Cardiac atrium fibroblast (primary cell): Measurements from ENCODE around the gene KRTAP3-1. TPM values are rescaled to one million over a fixed set of nuclear protein-coding genes. Genes with fewer than 3 reads are reported as not detected.

Source experiments
- total RNA-seq: library from RNA; depleted of rRNA; stranded (reverse); fragments of >200 nt; gene quantifications from 2 replicates; pipeline ENCODE4 v1.2.3, GENCODE V29; 2015

KRTAP3-1 gene
- not detected in 2 replicates for total RNA-seq

GRCh38 chr17:41008811-41009210 is at the start of gene KRTAP3-1:
TSS of gene KRTAP3-1 (minus strand) at chr17:41009128. CDS start at chr17:41009074, 54 bp downstream.

DNA sequence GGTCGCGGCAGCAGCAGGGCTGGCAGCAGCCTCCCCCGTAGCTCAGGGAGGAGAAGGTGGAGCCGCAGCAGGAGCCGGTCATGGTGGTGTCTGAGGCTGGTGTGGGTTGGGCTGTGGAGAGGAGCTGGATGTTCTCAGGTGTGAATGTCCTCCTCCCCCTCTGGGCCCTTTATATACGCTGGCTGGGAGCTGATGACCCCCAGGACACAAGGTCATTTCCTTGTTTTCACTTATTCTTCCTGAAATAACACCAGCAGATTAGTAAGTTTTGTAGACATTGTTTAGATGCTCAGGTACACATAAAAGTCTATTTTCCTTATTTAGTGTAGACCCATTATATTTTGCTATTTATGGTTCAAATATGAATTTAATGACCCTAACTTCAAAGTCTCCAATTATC is 46.2 kb upstream of the KRTAP3-1 start, which contains the start of gene KRTAP2-2:
TSS of gene KRTAP2-2 (minus strand) at position 101 of the 400 bp plus-strand sequence. CDS start at position 82, 19 bp downstream.

DNA sequence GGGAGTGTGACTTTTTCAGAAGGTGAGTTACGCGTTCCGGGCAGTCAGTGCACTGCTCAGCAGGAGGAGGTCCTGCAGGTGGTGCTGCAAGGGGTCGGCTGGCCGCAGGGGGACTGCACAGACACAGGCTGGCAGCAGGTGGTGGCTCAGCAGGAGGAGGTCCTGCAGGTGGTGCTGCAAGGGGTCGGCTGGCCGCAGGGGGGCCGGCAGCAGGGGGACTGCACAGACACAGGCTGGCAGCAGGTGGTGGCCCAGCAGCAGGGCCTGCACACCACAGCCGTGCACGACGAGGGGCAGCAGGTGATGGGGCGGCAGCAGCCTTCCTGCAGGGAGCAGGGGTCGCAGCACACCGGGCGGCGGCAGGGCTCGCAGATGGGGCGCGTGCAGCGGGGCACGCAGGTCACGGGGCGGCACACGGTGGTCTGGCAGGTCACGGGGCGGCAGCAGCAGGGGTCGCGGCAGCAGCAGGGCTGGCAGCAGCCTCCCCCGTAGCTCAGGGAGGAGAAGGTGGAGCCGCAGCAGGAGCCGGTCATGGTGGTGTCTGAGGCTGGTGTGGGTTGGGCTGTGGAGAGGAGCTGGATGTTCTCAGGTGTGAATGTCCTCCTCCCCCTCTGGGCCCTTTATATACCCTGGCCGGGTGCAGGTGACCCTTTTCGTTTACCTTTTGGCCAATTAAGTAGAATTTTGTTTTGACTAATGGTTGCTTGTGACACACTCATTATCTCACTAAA is 38.0 kb upstream of the KRTAP3-1 start, which contains the start of gene KRTAP2-1:
TSS of gene KRTAP2-1 (minus strand) at position 582 of the 731 bp plus-strand sequence. CDS start at position 533, 49 bp downstream.

GRCh38 chr17:41040783-41041571 is 32.0 kb upstream of the KRTAP3-1 start, which contains the start of gene KRTAP1-1:
TSS of gene KRTAP1-1 (minus strand) at chr17:41041450. CDS start at chr17:41041397, 53 bp downstream.

DNA sequence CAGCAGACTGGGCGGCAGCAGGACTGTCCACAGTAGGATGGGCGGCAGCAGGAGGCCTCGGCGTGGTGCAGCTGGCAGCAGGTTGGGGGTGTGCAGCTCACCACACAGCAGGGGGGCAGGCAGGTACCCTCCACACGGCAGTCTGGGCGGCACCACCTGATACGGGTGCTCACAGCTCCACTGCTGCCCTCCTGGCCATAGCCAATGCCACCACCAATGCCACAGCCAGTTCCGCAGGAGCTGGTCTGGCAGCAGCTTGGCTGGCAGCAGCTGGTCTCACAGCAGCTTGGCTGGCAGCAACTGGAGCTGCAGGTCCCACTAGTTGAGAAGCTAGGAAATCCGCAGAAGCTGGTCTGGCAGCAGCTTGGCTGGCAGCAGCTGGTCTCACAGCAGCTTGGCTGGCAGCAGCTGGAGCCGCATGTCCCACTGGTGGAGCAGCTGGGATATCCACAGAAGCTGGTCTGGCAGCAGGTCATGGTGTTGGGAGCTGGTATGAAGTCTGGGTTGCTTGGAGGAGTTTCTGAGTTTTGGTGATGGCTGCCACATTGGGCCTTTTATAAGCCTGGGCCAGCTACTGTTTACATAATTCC is 25.5 kb upstream of the KRTAP3-1 start, which contains the start of gene KRTAP1-3:
TSS of gene KRTAP1-3 (minus strand) at position 529 of the 590 bp plus-strand sequence. CDS start at position 476, 53 bp downstream.

DNA sequence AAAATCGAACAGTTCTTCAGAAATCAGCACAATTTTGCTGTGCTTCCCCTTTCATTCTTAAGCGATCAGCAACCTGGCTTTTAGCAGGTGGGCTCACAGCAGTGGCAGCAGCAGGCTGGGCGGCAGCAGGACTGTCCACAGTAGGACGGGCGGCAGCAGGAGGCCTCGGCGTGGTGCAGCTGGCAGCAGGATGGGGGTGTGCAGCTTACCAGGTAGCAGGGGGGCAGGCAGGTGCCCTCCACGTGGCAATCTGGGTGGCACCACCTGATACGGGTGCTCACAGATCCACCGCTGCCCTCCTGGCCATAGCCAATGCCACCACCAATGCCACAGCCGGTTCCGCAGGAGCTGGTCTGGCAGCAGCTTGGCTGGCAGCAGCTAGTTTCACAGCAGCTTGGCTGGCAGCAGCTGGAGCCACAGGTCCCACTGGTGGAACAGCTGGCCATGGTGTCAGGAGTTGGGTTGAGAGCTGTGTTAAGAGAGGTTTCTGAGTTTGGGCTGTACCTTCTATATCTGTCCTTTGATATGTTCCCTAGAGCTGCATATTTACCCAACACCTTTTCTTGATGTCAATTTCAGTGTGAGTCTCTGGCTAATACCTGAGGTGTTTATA is 20.8 kb upstream of the KRTAP3-1 start, which contains the start of gene KRTAP1-4:
TSS of gene KRTAP1-4 (minus strand) at position 563 of the 613 bp plus-strand sequence. CDS start at position 446, 117 bp downstream.

GRCh38 chr17:41026715-41027471 is 18.0 kb upstream of the KRTAP3-1 start, which contains the start of gene KRTAP1-5:
TSS of gene KRTAP1-5 (minus strand) at chr17:41027208. CDS start at chr17:41027155, 53 bp downstream.

GRCh38 chr17:40999563-40999962 is 9.4 kb downstream of the KRTAP3-1 start, which contains the start of gene KRTAP3-2:
TSS of gene KRTAP3-2 (minus strand) at chr17:40999906. CDS start at chr17:40999853, 53 bp downstream.

GRCh38 chr17:40993839-40994238 is 15.1 kb downstream of the KRTAP3-1 start, which contains the start of gene KRTAP3-3:
TSS of gene KRTAP3-3 (minus strand) at chr17:40994164. CDS start at chr17:40994097, 67 bp downstream.

GRCh38 chr17:40984226-40984625 is 24.7 kb downstream of the KRTAP3-1 start, which contains the start of gene KRT40:
TSS of gene KRT40 (minus strand) at chr17:40984326. CDS start at chr17:40984273, 53 bp downstream.

GRCh38 chr17:40966848-40967247 is 42.1 kb downstream of the KRTAP3-1 start, which contains the start of gene KRT39:
TSS of gene KRT39 (minus strand) at chr17:40966948. CDS start at chr17:40966856, 92 bp downstream.

Other genes starting within 250 kb of the KRTAP3-1 start
- gene KRT26, start 236.9 kb downstream of the KRTAP3-1 start, total RNA-seq = not detected in 2 replicates
- not detected in 2 replicates for gene KRT27, start 226.6 kb downstream of the KRTAP3-1 start, total RNA-seq
- not detected in 2 replicates for gene KRT28, start 209.2 kb downstream of the KRTAP3-1 start, total RNA-seq
- gene KRT10, start 186.5 kb downstream of the KRTAP3-1 start, total RNA-seq = 19.7 and 36.3 TPM in 2 replicates
- gene KRT12, start 141.9 kb downstream of the KRTAP3-1 start, total RNA-seq = not detected in 2 replicates
- gene KRT20, start 123.9 kb downstream of the KRTAP3-1 start, total RNA-seq = not detected in 2 replicates
- gene KRT23, start 71.5 kb downstream of the KRTAP3-1 start, total RNA-seq = not detected in 2 replicates
- not detected in 2 replicates for gene KRT39, start 42.2 kb downstream of the KRTAP3-1 start, total RNA-seq
- gene KRT40, start 24.8 kb downstream of the KRTAP3-1 start, total RNA-seq = not detected in 2 replicates
- gene KRTAP3-3, start 15.0 kb downstream of the KRTAP3-1 start, total RNA-seq = not detected in 2 replicates
- not detected in 2 replicates for gene KRTAP3-2, start 9.2 kb downstream of the KRTAP3-1 start, total RNA-seq
- gene KRTAP1-5, start 18.1 kb upstream of the KRTAP3-1 start, total RNA-seq = not detected in 2 replicates
- not detected in 2 replicates for gene KRTAP1-4, start 21.1 kb upstream of the KRTAP3-1 start, total RNA-seq
- gene KRTAP1-3, start 25.7 kb upstream of the KRTAP3-1 start, total RNA-seq = not detected in 2 replicates
- not detected in 2 replicates for gene KRTAP1-1, start 32.3 kb upstream of the KRTAP3-1 start, total RNA-seq
- not detected in 2 replicates for gene KRTAP2-1, start 38.2 kb upstream of the KRTAP3-1 start, total RNA-seq
- not detected in 2 replicates for gene KRTAP2-2, start 46.1 kb upstream of the KRTAP3-1 start, total RNA-seq
- gene KRTAP2-3, start 51.0 kb upstream of the KRTAP3-1 start, total RNA-seq = not detected in 2 replicates
- gene KRTAP2-4, start 56.8 kb upstream of the KRTAP3-1 start, total RNA-seq = not detected in 2 replicates
- gene KRTAP4-7, start 75.0 kb upstream of the KRTAP3-1 start, total RNA-seq = not detected in 2 replicates
- not detected in 2 replicates for gene KRTAP4-8, start 89.0 kb upstream of the KRTAP3-1 start, total RNA-seq
- not detected in 2 replicates for gene KRTAP4-16, start 93.1 kb upstream of the KRTAP3-1 start, total RNA-seq
- not detected in 2 replicates for gene KRTAP4-9, start 96.3 kb upstream of the KRTAP3-1 start, total RNA-seq
- not detected in 2 replicates for gene KRTAP4-11, start 109.2 kb upstream of the KRTAP3-1 start, total RNA-seq
- not detected in 2 replicates for gene KRTAP4-12, start 115.1 kb upstream of the KRTAP3-1 start, total RNA-seq
- gene KRTAP4-6, start 131.4 kb upstream of the KRTAP3-1 start, total RNA-seq = not detected in 2 replicates
- gene KRTAP4-5, start 140.7 kb upstream of the KRTAP3-1 start, total RNA-seq = not detected in 2 replicates
- not detected in 2 replicates for gene KRTAP4-4, start 151.6 kb upstream of the KRTAP3-1 start, total RNA-seq
- not detected in 2 replicates for gene KRTAP4-3, start 159.1 kb upstream of the KRTAP3-1 start, total RNA-seq
- gene KRTAP4-2, start 169.1 kb upstream of the KRTAP3-1 start, total RNA-seq = not detected in 2 replicates
- not detected in 2 replicates for gene KRTAP4-1, start 175.8 kb upstream of the KRTAP3-1 start, total RNA-seq
- gene KRTAP9-1, start 180.8 kb upstream of the KRTAP3-1 start, total RNA-seq = not detected in 2 replicates
- gene KRTAP9-2, start 217.5 kb upstream of the KRTAP3-1 start, total RNA-seq = not detected in 2 replicates
- gene KRTAP9-3, start 223.3 kb upstream of the KRTAP3-1 start, total RNA-seq = not detected in 2 replicates
- gene KRTAP9-8, start 228.9 kb upstream of the KRTAP3-1 start, total RNA-seq = not detected in 2 replicates
- not detected in 2 replicates for gene KRTAP9-4, start 240.6 kb upstream of the KRTAP3-1 start, total RNA-seq
- gene KRTAP9-9, start 246.3 kb upstream of the KRTAP3-1 start, total RNA-seq = not detected in 2 replicates